Measurements from ENCODE around the gene CD300LD. TPM values are rescaled to one million over a fixed set of nuclear protein-coding genes. Genes with fewer than 3 reads are reported as not detected.
"Not testable (repeated sequence)": the region's sequence is repeated elsewhere in the genome, so short reads cannot be mapped to it uniquely, and the experiment has no call there.

Gene CD300LD
- total RNA-seq, 2 donors from 2014 or later = not detected

DNA sequence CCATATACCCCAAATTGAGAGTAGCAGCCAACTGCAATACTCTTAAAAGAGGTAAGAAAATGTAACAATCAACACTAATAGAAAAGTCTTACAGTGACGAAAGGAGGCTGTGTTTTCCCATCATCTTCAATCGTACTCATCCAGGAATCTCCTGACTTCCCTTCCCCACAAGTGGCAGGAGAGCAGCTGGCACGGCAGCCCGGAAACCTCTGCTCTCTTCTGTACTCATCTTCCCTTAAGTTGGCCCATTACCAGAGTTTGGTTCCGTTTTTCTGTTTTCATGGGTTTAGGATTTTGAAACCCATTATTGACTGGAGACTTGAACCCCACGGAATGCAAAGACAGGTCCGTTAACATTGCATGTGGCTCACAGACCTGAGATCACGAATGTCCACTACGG, 13.1 kb downstream of the CD300LD start:
- TF ChIP-seq POLR2A (IDR thresholded peaks at IDR 0.05) (no peak), CTCF (IDR thresholded peaks at IDR 0.05) (no peak), POLR2AphosphoS5 (IDR thresholded peaks at IDR 0.05) (no peak)
- Histone ChIP-seq H3K27ac (no peak overlapping the region), H3K4me3 (no peak overlapping the region), H3K27me3 (replicated peaks; ENCODE audit: insufficient read depth) (no peaks in the 10 kb centered on the region), H3K36me3 (no peaks in the 10 kb centered on the region), H3K9me3 (no peaks in the 10 kb centered on the region), H3K4me1 (replicated peaks) (no peaks in the 10 kb centered on the region)
- DNase-seq (ENCODE audit: low spot score) = no peak
- intact Hi-C loops (cut with DNase I) = no loop called here
- 82% methylated on average over 9 of the region's 9 CpGs for WGBS

- intact Hi-C loops (cut with DNase I) = no loop called here
- 47% methylated on average over 5 of the region's 5 CpGs for WGBS
These were observed 17.5 kb downstream of the CD300LD start for GRCh38 chr17:74574489-74575142.

DNA sequence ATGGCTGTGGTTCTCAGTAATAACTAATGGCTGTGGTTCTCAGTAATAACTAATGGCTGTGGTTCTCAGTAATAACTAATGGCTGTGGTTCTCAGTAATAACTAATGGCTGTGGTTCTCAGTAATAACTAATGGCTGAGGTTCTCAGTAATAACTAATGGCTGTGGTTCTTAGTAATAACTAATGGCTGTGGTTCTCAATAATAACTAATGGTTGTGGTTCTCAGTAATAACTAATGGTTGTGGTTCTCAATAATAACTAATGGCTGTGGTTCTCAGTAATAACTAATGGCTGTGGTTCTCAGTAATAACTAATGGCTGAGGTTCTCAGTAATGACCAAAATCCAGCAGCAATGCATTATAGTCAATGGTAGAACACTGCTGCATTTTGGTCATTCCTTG, 18.4 kb downstream of the CD300LD start:
- H3K27me3 ChIP-seq (replicated peaks; ENCODE audit: insufficient read depth); H3K36me3 ChIP-seq; H3K9me3 ChIP-seq; H3K4me1 ChIP-seq (replicated peaks); intact Hi-C loops (cut with DNase I); DNase-seq (ENCODE audit: low spot score); H3K4me3 ChIP-seq; H3K27ac ChIP-seq: not testable (repeated sequence)

More at GRCh38 chr17:74574489-74575142, 17.5 kb downstream of the CD300LD start:
- DNase-seq (ENCODE audit: low spot score) = no peak
- no peaks in the 10 kb centered on the region for H3K27me3 ChIP-seq (replicated peaks; ENCODE audit: insufficient read depth)
- no peak overlapping the region for H3K27ac ChIP-seq
- H3K36me3 ChIP-seq = no peaks in the 10 kb centered on the region
- H3K4me1 ChIP-seq (replicated peaks) = no peaks in the 10 kb centered on the region
- no peak overlapping the region for H3K4me3 ChIP-seq
- H3K9me3 ChIP-seq = no peaks in the 10 kb centered on the region
- TF ChIP-seq POLR2A (IDR thresholded peaks at IDR 0.05) (no peak), CTCF (IDR thresholded peaks at IDR 0.05) (no peak), POLR2AphosphoS5 (IDR thresholded peaks at IDR 0.05) (no peak)

DNA sequence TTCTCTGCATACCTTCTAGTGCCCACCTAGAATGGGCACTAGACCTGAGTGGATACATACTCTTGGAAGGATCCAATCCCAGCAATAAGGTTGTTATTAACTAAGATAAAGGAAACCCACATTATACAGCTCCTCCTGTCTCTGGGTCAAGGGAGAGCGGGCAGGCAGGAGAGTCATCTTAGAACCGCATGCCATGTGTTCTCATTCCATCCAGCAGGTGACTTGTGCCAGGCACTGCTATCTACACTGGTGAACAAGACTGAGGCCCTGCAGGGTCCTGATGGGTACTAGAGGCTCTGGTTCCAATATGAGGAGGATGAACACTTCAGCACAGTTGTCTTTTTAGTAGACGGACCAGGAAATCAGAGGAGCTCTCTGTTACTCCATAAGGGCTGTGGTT, 18.9 kb downstream of the CD300LD start:
- 77% methylated on average over 3 of the region's 3 CpGs for WGBS
- Histone ChIP-seq H3K4me1 (replicated peaks) (no peaks in the 10 kb centered on the region), H3K4me3 (no peak overlapping the region), H3K9me3 (no peaks in the 10 kb centered on the region), H3K36me3 (no peaks in the 10 kb centered on the region), H3K27ac (no peak overlapping the region), H3K27me3 (replicated peaks; ENCODE audit: insufficient read depth) (no peaks in the 10 kb centered on the region)
- DNase-seq (ENCODE audit: low spot score) = no peak
- TF ChIP-seq CTCF (IDR thresholded peaks at IDR 0.05) (no peak), POLR2A (IDR thresholded peaks at IDR 0.05) (no peak), POLR2AphosphoS5 (IDR thresholded peaks at IDR 0.05) (no peak)
- intact Hi-C loops (cut with DNase I) = no loop called here

DNA sequence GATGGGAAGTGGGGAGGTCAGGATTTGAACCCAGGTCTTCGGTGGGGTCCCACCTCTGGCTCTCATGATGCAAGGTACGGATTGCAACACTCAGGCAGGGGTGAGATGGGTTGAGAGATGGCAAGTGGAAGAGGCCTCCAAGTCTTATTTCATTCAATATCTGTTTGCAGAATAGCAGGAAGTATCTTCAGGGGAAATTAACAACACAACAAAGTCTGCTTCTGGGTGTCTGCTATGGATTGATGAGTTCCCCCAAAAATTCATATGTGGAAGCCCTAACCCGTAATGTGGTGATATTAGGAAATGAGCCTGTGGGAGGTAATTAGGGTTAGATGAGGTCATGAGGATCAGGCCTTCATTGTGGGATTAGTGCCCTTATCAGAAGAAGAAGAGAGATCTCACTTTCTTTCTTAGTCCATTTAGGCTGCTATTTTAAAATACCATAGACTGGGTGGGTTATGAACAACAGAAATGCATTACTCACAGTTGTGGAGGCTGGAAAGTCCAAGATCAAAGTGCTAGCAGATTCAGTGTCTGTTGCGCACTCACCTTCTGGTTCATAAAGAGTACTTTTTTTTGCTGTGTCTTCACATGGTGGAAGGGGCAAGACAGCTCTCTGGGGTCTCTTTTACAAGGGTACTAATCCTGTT, 20.3 kb downstream of the CD300LD start:
- TF ChIP-seq CTCF (IDR thresholded peaks at IDR 0.05) = no peak
- TF ChIP-seq POLR2AphosphoS5 (IDR thresholded peaks at IDR 0.05) = no peak
- no peak for TF ChIP-seq POLR2A (IDR thresholded peaks at IDR 0.05)
- no peak for DNase-seq (ENCODE audit: low spot score)
- no peak overlapping the region for H3K4me3 ChIP-seq
- no peaks in the 10 kb centered on the region for H3K27me3 ChIP-seq (replicated peaks; ENCODE audit: insufficient read depth)
- 83% methylated on average over 4 of the region's 4 CpGs for WGBS
- no peaks in the 10 kb centered on the region for H3K9me3 ChIP-seq
- no peaks in the 10 kb centered on the region for H3K4me1 ChIP-seq (replicated peaks)
- intact Hi-C loops (cut with DNase I) = no loop called here
- H3K36me3 ChIP-seq = no peaks in the 10 kb centered on the region
- H3K27ac ChIP-seq = no peak overlapping the region

Data from prostate gland (tissue), 2 donors.